B cell (primary cell): Measurements from ENCODE around the gene CCDC116. TPM values are rescaled to one million over a fixed set of nuclear protein-coding genes. Genes with fewer than 3 reads are reported as not detected.
"Not testable (repeated sequence)": the region's sequence is repeated elsewhere in the genome, so short reads cannot be mapped to it uniquely, and the experiment has no call there.

ENCODE experiments used
- ATAC-seq: fragments of 200-7000 bp; cut with Tn5 transposase; one replicate; pipeline ENCODE4 v1.10.0; 2021; ENCODE audit warnings: low read depth, mild to moderate bottlenecking, moderate number of reproducible peaks, moderate library complexity
- CTCF ChIA-PET: fragments of 350-600 bp; sonication (Branson Sonifier 250); formaldehyde crosslinking; loops from one replicate; lab custom pipeline; 2021; ENCODE audit warnings: antibody characterized with exemption, inconsistent platforms; lab: Charles Lee
- POLR2A ChIA-PET: fragments of 350-600 bp; sonication (Branson Sonifier 250); formaldehyde crosslinking; loops from one replicate; lab custom pipeline; 2021; ENCODE audit warnings: antibody characterized with exemption; lab: Charles Lee
- DNase-seq: peaks from one replicate; pipeline ENCODE4 v3.0.0; 2013
- H2AFZ ChIP-seq: 2 replicates; pipeline ENCODE4 v1.6.1; 2012; ENCODE audit warnings: mild to moderate bottlenecking, low read depth, low read length; ENCODE audit not compliant: insufficient read depth, poor library complexity, severe bottlenecking
- H3K27ac ChIP-seq, 2 donors: 1 replicate in 1 of 2; 2 replicates in 1 of 2; pipeline ENCODE4 v1.5.1; 2012 to 2013; ENCODE audit warnings: low read length in 2 of 2, mild to moderate bottlenecking in 2 of 2, moderate library complexity in 1 of 2
- H3K27me3 ChIP-seq, 4 experiments: fragments of 200-600 bp in 1 of 4; sonication (generic) in 1 of 4; replicated peaks in 1 of 4; 1 replicate in 2 of 4; 2 replicates in 2 of 4; pipeline versions ENCODE4 v1.6.1 to v1.7.0; 2013 to 2016; ENCODE audit warnings: low read length in 3 of 4, mild to moderate bottlenecking in 2 of 4, mixed read lengths in 1 of 4, moderate library complexity in 1 of 4; ENCODE audit not compliant: insufficient read depth in 4 of 4, control insufficient read depth in 3 of 4; ENCODE audit errors: control extremely low read depth in 1 of 4
- H3K36me3 ChIP-seq, 2 experiments: replicated peaks in 1 of 2; 1 replicate in 1 of 2; 2 replicates in 1 of 2; pipeline versions ENCODE4 v1.6.1 to v1.7.1; 2013; ENCODE audit warnings: low read length in 1 of 2; ENCODE audit not compliant: insufficient read depth in 2 of 2, control insufficient read depth in 1 of 2; ENCODE audit errors: control extremely low read depth in 1 of 2, extremely low read depth in 1 of 2
- H3K4me1 ChIP-seq, 2 donors: fragments of 200-600 bp in 1 of 2; sonication (generic) in 1 of 2; 1 replicate in 1 of 2; 2 replicates in 1 of 2; pipeline versions ENCODE4 v1.5.1 to v1.6.1; 2013 to 2017; ENCODE audit warnings: low read length in 2 of 2; ENCODE audit not compliant: control insufficient read depth in 2 of 2, insufficient read depth in 2 of 2
- H3K4me2 ChIP-seq: replicated peaks from 2 replicates; pipeline ENCODE3; 2012; ENCODE audit warnings: mild to moderate bottlenecking, low read depth, low read length; ENCODE audit not compliant: poor library complexity, severe bottlenecking
- H3K4me3 ChIP-seq, 5 experiments: fragments of 200-600 bp in 1 of 5; sonication (generic) in 1 of 5; 1 replicate in 3 of 5; 2 replicates in 2 of 5; pipeline versions ENCODE4 v1.5.1 to v1.7.0; 2011 to 2016; ENCODE audit warnings: low read length in 4 of 5, mild to moderate bottlenecking in 4 of 5, low read depth in 2 of 5, control low read depth in 1 of 5, moderate library complexity in 1 of 5; ENCODE audit not compliant: insufficient read depth in 1 of 5; ENCODE audit errors: control extremely low read depth in 1 of 5, extremely low read depth in 1 of 5
- H3K79me2 ChIP-seq: fragments of 200-600 bp; sonication (generic); one replicate; pipeline ENCODE4 v1.6.0; 2016; ENCODE audit warnings: low read length; ENCODE audit not compliant: control insufficient read depth, insufficient read depth
- H3K9ac ChIP-seq: fragments of 200-600 bp; sonication (generic); 2 replicates; pipeline ENCODE4 v1.6.1; 2017; ENCODE audit warnings: mild to moderate bottlenecking, low read length, moderate library complexity
- H3K9me3 ChIP-seq, 3 donors: one replicate each; pipeline versions ENCODE4 v1.6.1 to v1.7.1; 2013; ENCODE audit warnings: low read length in 2 of 3; ENCODE audit not compliant: control insufficient read depth in 2 of 3, insufficient read depth in 1 of 3; ENCODE audit errors: control extremely low read depth in 1 of 3
- H4K20me1 ChIP-seq: 2 replicates; pipeline ENCODE4 v1.6.0; 2012; ENCODE audit warnings: mild to moderate bottlenecking, low read length; ENCODE audit not compliant: insufficient read depth, control insufficient read depth, poor library complexity, severe bottlenecking
- H3K27ac Mint-ChIP-seq: one replicate; pipeline ENCODE4 v1.8.0; 2021; ENCODE audit warnings: mixed read lengths
- H3K27me3 Mint-ChIP-seq: one replicate; pipeline ENCODE4 v1.8.0; 2021; ENCODE audit warnings: mixed read lengths
- H3K4me1 Mint-ChIP-seq: one replicate; pipeline ENCODE4 v1.8.0; 2021; ENCODE audit warnings: mixed read lengths
- H3K4me3 Mint-ChIP-seq: one replicate; pipeline ENCODE4 v1.8.0; 2021; ENCODE audit warnings: mixed read lengths
- H3K9me3 Mint-ChIP-seq: one replicate; pipeline ENCODE4 v1.8.0; 2022; ENCODE audit warnings: mixed read lengths; ENCODE audit not compliant: insufficient read depth
- CTCF ChIP-seq: fragments of 200-600 bp; IDR thresholded peaks from one replicate; pipeline ENCODE4 v1.8.0; 2022; ENCODE audit warnings: antibody characterized with exemption, mild to moderate bottlenecking
- EZH2 ChIP-seq: IDR thresholded peaks from 2 replicates; pipeline ENCODE4 v1.6.1; 2012; ENCODE audit warnings: borderline replicate concordance, low read depth, mild to moderate bottlenecking, moderate library complexity, low read length; ENCODE audit not compliant: insufficient read depth, poor library complexity, severe bottlenecking
- WGBS: methylation state at CpG from one replicate; pipeline ENCODE4 v1.1.5; 2013; ENCODE audit warnings: missing lambda C conversion rate; ENCODE audit not compliant: insufficient coverage; 5-methylcytosine and 5-hydroxymethylcytosine counted together
- intact Hi-C: fragments of 100-400 bp; cut with micrococcal nuclease; formaldehyde crosslinking; loops from one replicate; pipeline ENCODE4 v1.10.0; 2022
- polyA plus RNA-seq: library from polyadenylated mRNA; depleted of rRNA; stranded (reverse); fragments of >200 nt; gene quantifications from 2 replicates; pipeline ENCODE4 v1.2.3, GENCODE V29; 2012
- total RNA-seq, 2 donors: library from RNA; stranded (reverse); fragments of 120-200 nt in 1 of 2; gene quantifications; 1 replicate in 1 of 2; 2 replicates in 1 of 2; pipeline versions ENCODE4 v1.2.3 to v1.2.4, GENCODE V29; 2013 to 2022

CCDC116 gene
- total and polyA plus RNA-seq, 2 donors (not counting 1 experiment from before 2014, with no cell fraction given) = 0.52 to 0.55 TPM

GRCh38 chr22:21609556-21610157 lies 22.9 kb upstream of the CCDC116 start:
- H3K4me2 ChIP-seq, H3K4me3 ChIP-seq, H3K9ac ChIP-seq, ATAC-seq, H3K4me3 Mint-ChIP-seq, H2AFZ ChIP-seq, DNase-seq, H3K27ac ChIP-seq, H3K9me3 ChIP-seq, H3K27me3 ChIP-seq, H3K27me3 Mint-ChIP-seq, intact Hi-C loops, H3K9me3 Mint-ChIP-seq: not testable (repeated sequence)
- peaks cover 97% of the 10 kb centered on the region for H3K79me2 ChIP-seq
- Mint-ChIP-seq H3K4me1 (peaks cover 38% of the 10 kb centered on the region), H3K27ac (peak overlapping the region; percentile 15)
- H3K36me3 ChIP-seq = peaks cover 7 to 37% of the 10 kb centered on the region in 2 experiments
- CTCF ChIA-PET = interaction anchor here (0.7 kb wide), 1 partner anchor 153 kb away, joined by 3 read pairs; no protein-coding TSS in a partner anchor
- POLR2A ChIA-PET = interaction anchor here (0.6 kb wide), 1 partner anchor 41 kb away, joined by 10 read pairs; no protein-coding TSS in a partner anchor
- H4K20me1 ChIP-seq = peaks cover 98% of the 10 kb centered on the region
- WGBS = 98% methylated on average over 6 of the region's 11 CpGs
- H3K4me1 ChIP-seq = peaks cover 13 to 18% of the 10 kb centered on the region in 2 donors

GRCh38 chr22:21611210-21611977 lies 21.2 kb upstream of the CCDC116 start:
- Histone ChIP-seq H3K4me1 (peaks cover 10 to 23% of the 10 kb centered on the region in 2 donors), H4K20me1 (peaks cover 90% of the 10 kb centered on the region), H2AFZ (no peak overlapping the region), H3K4me2 (no peak overlapping the region), H3K9me3 (no peaks in the 10 kb centered on the region), H3K27me3 (no peaks in the 10 kb centered on the region), H3K9ac (no peak overlapping the region), H3K27ac (no peak overlapping the region), H3K36me3 (peaks cover 8 to 33% of the 10 kb centered on the region in 2 experiments), H3K4me3 (no peak overlapping the region), H3K79me2 (peaks cover 96% of the 10 kb centered on the region)
- H3K27ac Mint-ChIP-seq = no peak overlapping the region
- WGBS = 92% methylated on average over 2 of the region's 4 CpGs
- H3K4me1 Mint-ChIP-seq = peaks cover 40% of the 10 kb centered on the region
- no peaks in the 10 kb centered on the region for H3K27me3 Mint-ChIP-seq
- H3K9me3 Mint-ChIP-seq = no peaks in the 10 kb centered on the region
- ATAC-seq (no peak), DNase-seq (no peak)
- TF ChIP-seq CTCF = no peak
- no peak for TF ChIP-seq EZH2
- ChIA-PET POLR2A (no interaction called here), CTCF (interaction anchor here (1.2 kb wide), 1 partner anchor 19 kb away, joined by 3 read pairs; no protein-coding TSS in a partner anchor)
- H3K4me3 Mint-ChIP-seq = no peak overlapping the region
- intact Hi-C loops = no loop called here
